T-helper 2 cell treated with Interferon-gamma antibody and Interleukin-4, amounts not matched to agents 5 μg/mL and 100 μg/mL, for 36 hours (primary cell): ENCODE results near the gene CCDC192.
"Not testable (repeated sequence)": the region's sequence is repeated elsewhere in the genome, so short reads cannot be mapped to it uniquely, and the experiment has no call there.

Source experiments
- DNase-seq: peaks from one replicate; pipeline ENCODE4 v3.0.0; 2021; ENCODE audit warnings: low spot score
- H3K27ac Mint-ChIP-seq: one replicate; pipeline ENCODE4 v1.8.0; 2021; ENCODE audit warnings: mild to moderate bottlenecking, mixed read lengths
- H3K27me3 Mint-ChIP-seq: one replicate; pipeline ENCODE4 v1.8.0; 2021; ENCODE audit warnings: low read depth, mixed read lengths
- H3K36me3 Mint-ChIP-seq: one replicate; pipeline ENCODE4 v1.8.0; 2021; ENCODE audit warnings: low read depth, mixed read lengths
- H3K4me1 Mint-ChIP-seq: one replicate; pipeline ENCODE4 v1.8.0; 2021; ENCODE audit warnings: low read depth, mixed read lengths
- H3K4me3 Mint-ChIP-seq: one replicate; pipeline ENCODE4 v1.8.0; 2022; ENCODE audit warnings: mild to moderate bottlenecking, moderate library complexity, mixed read lengths
- H3K9me3 Mint-ChIP-seq: one replicate; pipeline ENCODE4 v1.8.0; 2021; ENCODE audit warnings: mixed read lengths

The CCDC192 gene

GRCh38 chr5:127758766-127759283 lies 55.6 kb downstream of the CCDC192 start:
- no peaks in the 10 kb centered on the region for H3K4me1 Mint-ChIP-seq
- H3K36me3 Mint-ChIP-seq = no peaks in the 10 kb centered on the region
- no peaks in the 10 kb centered on the region for H3K9me3 Mint-ChIP-seq
- DNase-seq = no peak
- H3K27ac Mint-ChIP-seq = no peak overlapping the region
- H3K4me3 Mint-ChIP-seq = no peak overlapping the region
- peaks cover 11% of the 10 kb centered on the region for H3K27me3 Mint-ChIP-seq

GRCh38 chr5:127761869-127762268 lies 58.7 kb downstream of the CCDC192 start:
- no peak for DNase-seq
- H3K36me3 Mint-ChIP-seq = no peaks in the 10 kb centered on the region
- no peak overlapping the region for H3K27ac Mint-ChIP-seq
- H3K9me3 Mint-ChIP-seq = no peaks in the 10 kb centered on the region
- H3K4me1 Mint-ChIP-seq = no peaks in the 10 kb centered on the region
- no peak overlapping the region for H3K4me3 Mint-ChIP-seq
- H3K27me3 Mint-ChIP-seq = peaks cover 16% of the 10 kb centered on the region

- H3K36me3 Mint-ChIP-seq = no peaks in the 10 kb centered on the region
- H3K9me3 Mint-ChIP-seq = no peaks in the 10 kb centered on the region
- peaks cover 16% of the 10 kb centered on the region for H3K27me3 Mint-ChIP-seq
- H3K4me1 Mint-ChIP-seq = no peaks in the 10 kb centered on the region
- DNase-seq = no peak
- H3K4me3 Mint-ChIP-seq = no peak overlapping the region
- H3K27ac Mint-ChIP-seq = no peak overlapping the region
These were observed 59.2 kb downstream of the CCDC192 start for GRCh38 chr5:127762412-127762811.

GRCh38 chr5:127766676-127767335 lies 63.6 kb downstream of the CCDC192 start:
- H3K4me3 Mint-ChIP-seq = no peak overlapping the region
- H3K36me3 Mint-ChIP-seq = no peaks in the 10 kb centered on the region
- DNase-seq = no peak
- H3K27me3 Mint-ChIP-seq = peaks cover 26% of the 10 kb centered on the region
- H3K27ac Mint-ChIP-seq = no peak overlapping the region
- no peaks in the 10 kb centered on the region for H3K4me1 Mint-ChIP-seq
- H3K9me3 Mint-ChIP-seq = no peaks in the 10 kb centered on the region

- Mint-ChIP-seq H3K27me3 (peaks cover 16% of the 10 kb centered on the region), H3K4me3 (no peak overlapping the region), H3K36me3 (no peaks in the 10 kb centered on the region), H3K27ac (no peak overlapping the region), H3K4me1 (no peaks in the 10 kb centered on the region), H3K9me3 (no peaks in the 10 kb centered on the region)
- no peak for DNase-seq
These were observed 66.2 kb downstream of the CCDC192 start for GRCh38 chr5:127769386-127769785.

- no peaks in the 10 kb centered on the region for H3K36me3 Mint-ChIP-seq
- peaks cover 14% of the 10 kb centered on the region for H3K27me3 Mint-ChIP-seq
- H3K4me1 Mint-ChIP-seq = no peaks in the 10 kb centered on the region
- no peak overlapping the region for H3K27ac Mint-ChIP-seq
- H3K9me3 Mint-ChIP-seq = no peaks in the 10 kb centered on the region
- no peak overlapping the region for H3K4me3 Mint-ChIP-seq
- DNase-seq = no peak
These were observed 67.1 kb downstream of the CCDC192 start for GRCh38 chr5:127770272-127770671.

GRCh38 chr5:127772531-127772930 lies 69.3 kb downstream of the CCDC192 start:
- H3K27ac Mint-ChIP-seq = no peak overlapping the region
- peaks cover 7% of the 10 kb centered on the region for H3K9me3 Mint-ChIP-seq
- no peaks in the 10 kb centered on the region for H3K4me1 Mint-ChIP-seq
- peaks cover 14% of the 10 kb centered on the region for H3K27me3 Mint-ChIP-seq
- no peak for DNase-seq
- no peak overlapping the region for H3K4me3 Mint-ChIP-seq
- no peaks in the 10 kb centered on the region for H3K36me3 Mint-ChIP-seq

GRCh38 chr5:127774221-127774620 lies 71.0 kb downstream of the CCDC192 start:
- no peak overlapping the region for H3K27ac Mint-ChIP-seq

GRCh38 chr5:127776477-127776876 lies 73.3 kb downstream of the CCDC192 start:
- Mint-ChIP-seq H3K27me3 (peaks cover 4% of the 10 kb centered on the region), H3K9me3 (peaks cover 20% of the 10 kb centered on the region), H3K27ac (no peak overlapping the region), H3K36me3 (peaks cover 1% of the 10 kb centered on the region), H3K4me3 (no peak overlapping the region), H3K4me1 (peaks cover 2% of the 10 kb centered on the region)
- DNase-seq = no peak

More at GRCh38 chr5:127774221-127774620, 71.0 kb downstream of the CCDC192 start:
- Mint-ChIP-seq H3K4me1 (peaks cover 2% of the 10 kb centered on the region), H3K9me3 (peaks cover 12% of the 10 kb centered on the region), H3K27me3 (peaks cover 9% of the 10 kb centered on the region), H3K4me3 (no peak overlapping the region), H3K36me3 (no peaks in the 10 kb centered on the region)
- DNase-seq = no peak

GRCh38 chr5:127777957-127778356 lies 74.8 kb downstream of the CCDC192 start:
- H3K36me3 Mint-ChIP-seq = peaks cover 1% of the 10 kb centered on the region
- DNase-seq = no peak
- peaks cover 32% of the 10 kb centered on the region for H3K9me3 Mint-ChIP-seq
- no peak overlapping the region for H3K4me3 Mint-ChIP-seq
- peaks cover 10% of the 10 kb centered on the region for H3K27me3 Mint-ChIP-seq
- no peak overlapping the region for H3K27ac Mint-ChIP-seq
- H3K4me1 Mint-ChIP-seq = peaks cover 4% of the 10 kb centered on the region

- not testable (repeated sequence) for DNase-seq, H3K36me3 Mint-ChIP-seq, H3K4me3 Mint-ChIP-seq, H3K27me3 Mint-ChIP-seq, H3K27ac Mint-ChIP-seq
- Mint-ChIP-seq H3K4me1 (peaks cover 33% of the 10 kb centered on the region), H3K9me3 (peaks cover 36% of the 10 kb centered on the region)
These were observed 79.3 kb downstream of the CCDC192 start for GRCh38 chr5:127782450-127782849.

GRCh38 chr5:127785098-127785927 lies 82.1 kb downstream of the CCDC192 start:
- Mint-ChIP-seq H3K36me3 (peaks cover 7% of the 10 kb centered on the region), H3K27me3 (peaks cover 10% of the 10 kb centered on the region), H3K27ac (peak overlapping the region; percentile 91), H3K4me3 (peak overlapping the region; percentile 56), H3K4me1 (peaks cover 31% of the 10 kb centered on the region), H3K9me3 (peaks cover 47% of the 10 kb centered on the region)
- peak; percentile 65 for DNase-seq

- no peak overlapping the region for H3K27ac Mint-ChIP-seq
- H3K27me3 Mint-ChIP-seq = peaks cover 4% of the 10 kb centered on the region
- H3K4me1 Mint-ChIP-seq = peaks cover 8% of the 10 kb centered on the region
- peaks cover 9% of the 10 kb centered on the region for H3K36me3 Mint-ChIP-seq
- DNase-seq = no peak
- peaks cover 45% of the 10 kb centered on the region for H3K9me3 Mint-ChIP-seq
- no peak overlapping the region for H3K4me3 Mint-ChIP-seq
These were observed 88.2 kb downstream of the CCDC192 start for GRCh38 chr5:127791439-127791838.

- not testable (repeated sequence) for DNase-seq, H3K27ac Mint-ChIP-seq, H3K36me3 Mint-ChIP-seq, H3K4me1 Mint-ChIP-seq, H3K4me3 Mint-ChIP-seq, H3K27me3 Mint-ChIP-seq
- H3K9me3 Mint-ChIP-seq = peaks cover 45% of the 10 kb centered on the region
These were observed 88.7 kb downstream of the CCDC192 start for GRCh38 chr5:127791908-127792307.
